Measurements from ENCODE around the gene LAMTOR4. TPM values are rescaled to one million over a fixed set of nuclear protein-coding genes. Genes with fewer than 3 reads are reported as not detected.

The LAMTOR4 gene
- total and polyA plus RNA-seq, 2 of the 13 experiments (the other 11 are each of a cell fraction or from before 2014, with no cell fraction given), result 115 to 118 TPM

DNA sequence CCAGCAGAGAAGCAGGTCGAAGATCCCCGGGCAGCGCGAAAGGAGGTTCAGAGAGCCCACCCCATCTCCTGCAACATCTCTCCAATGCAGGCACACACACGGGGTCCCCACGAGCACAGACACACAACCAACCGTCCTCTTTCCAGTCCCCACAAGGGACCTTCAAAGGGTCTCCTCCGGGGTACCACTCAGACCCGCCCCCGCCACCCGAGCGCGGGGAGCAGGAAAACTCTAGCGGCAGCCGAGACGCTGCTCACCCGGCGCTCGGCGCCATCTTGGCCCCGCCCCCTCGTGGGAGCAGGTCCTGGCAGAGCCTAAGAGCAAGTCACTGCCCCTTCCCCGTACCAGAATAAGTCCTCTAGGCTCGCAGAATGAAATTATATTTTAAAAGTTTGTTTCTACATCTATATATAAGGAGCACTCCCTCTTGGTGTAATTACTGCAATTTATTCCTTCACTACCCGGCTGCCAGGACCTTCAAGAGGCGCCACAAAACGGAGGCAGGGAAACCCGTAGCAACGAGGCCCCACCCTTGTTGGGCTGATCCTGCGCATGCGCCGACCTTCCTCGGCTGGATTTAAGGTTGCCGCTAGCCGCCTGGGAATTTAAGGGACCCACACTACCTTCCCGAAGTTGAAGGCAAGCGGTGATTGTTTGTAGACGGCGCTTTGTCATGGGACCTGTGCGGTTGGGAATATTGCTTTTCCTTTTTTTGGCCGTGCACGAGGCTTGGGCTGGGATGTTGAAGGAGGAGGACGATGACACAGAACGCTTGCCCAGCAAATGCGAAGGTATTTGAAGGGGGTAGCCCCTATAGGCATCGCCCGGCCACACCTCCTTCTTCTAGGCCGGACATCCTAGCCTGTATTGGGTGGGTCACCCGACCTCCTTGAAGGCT lies 29.4 kb upstream of the LAMTOR4 start, which contains the start of the genes CNPY4 and TAF6:
TSS of gene CNPY4 (plus strand) at position 563 of the 898 bp plus-strand sequence. CDS start at position 674, 111 bp downstream.
TSS of gene TAF6 (minus strand) at position 287 of the 898 bp plus-strand sequence. CDS start 5,149 bp downstream, outside the sequence.
- Histone ChIP-seq H3K27ac (ENCODE audit: extremely low read length, insufficient read depth, low read length) (peak within 1 kb of the TSS; percentile 77), H4K20me1 (ENCODE audit: insufficient read depth, low read length) (no peaks in the 10 kb centered on the region), H3K4me1 (ENCODE audit: insufficient read depth, low read length) (peaks cover 37% of the 10 kb centered on the region), H2AFZ (ENCODE audit: low read length) (peak within 1 kb of the TSS; percentile 71), H3K9me3 (ENCODE audit: low read length) (no peaks in the 10 kb centered on the region), H3K36me3 (replicated peaks in 1 of 2; ENCODE audit: control insufficient read depth in 1 of 2, insufficient read depth in 2 of 2, low read length in 2 of 2) (no peaks in the 10 kb centered on the region; a peak in 1 of 5 replicates), H3K4me2 (ENCODE audit: low read depth, low read length) (peak within 1 kb of the TSS; percentile 98), H3K4me3 (replicated peaks in 1 of 3; ENCODE audit: insufficient read depth in 1 of 3, low read depth in 2 of 3, low read length in 3 of 3) (peak within 1 kb of the TSS; percentile 72 to 98 (median 95)), H3K27me3 (ENCODE audit: control insufficient read depth in 1 of 2, insufficient read depth in 2 of 2, low read length in 2 of 2) (no peaks in the 10 kb centered on the region; a peak in 1 of 5 replicates), H3K9ac (ENCODE audit: insufficient read depth, low read depth, low read length) (peak within 1 kb of the TSS; percentile 87), H3K79me2 (ENCODE audit: insufficient read depth, low read length) (peaks cover 8% of the 10 kb centered on the region)
- intact Hi-C loops (cut with micrococcal nuclease; ENCODE audit: unreplicated experiment), result loop anchor here (2.0 kb wide), 1 partner anchor 19 kb away; the partner anchor contains the start of genes AP4M1 and MCM7
- FAIRE-seq (peak; percentile 65), DNase-seq (ENCODE audit: low spot score) (peak; percentile 89), ATAC-seq (peak; percentile 66)
- ChIA-PET CTCF (ENCODE audit: low intra/inter-chr PET ratio, low total read pairs) (no interaction called here), POLR2A (interaction anchor here (2.0 kb wide), 1 partner anchor 18 kb away, joined by 21 read pairs; the partner anchor contains the start of genes AP4M1 and MCM7)
- BruUV-seq (replicated peaks), result no TSS peak
- under 1% methylated on average over 23 of the region's 49 CpGs for WGBS (ENCODE audit: low lambda C conversion rate)
- in situ Hi-C loops (cut with HindIII; ENCODE audit: extremely low pct_ligation_motif_present, low pct_unique_long_range_greater_than_20kb), result no loop called here
- no peak for TF ChIP-seq PRMT3 (CRISPR knock-in tag; IDR thresholded peaks at IDR 0.05; ENCODE audit: borderline replicate concordance, low read depth)
- TF ChIP-seq, protein P1, sequence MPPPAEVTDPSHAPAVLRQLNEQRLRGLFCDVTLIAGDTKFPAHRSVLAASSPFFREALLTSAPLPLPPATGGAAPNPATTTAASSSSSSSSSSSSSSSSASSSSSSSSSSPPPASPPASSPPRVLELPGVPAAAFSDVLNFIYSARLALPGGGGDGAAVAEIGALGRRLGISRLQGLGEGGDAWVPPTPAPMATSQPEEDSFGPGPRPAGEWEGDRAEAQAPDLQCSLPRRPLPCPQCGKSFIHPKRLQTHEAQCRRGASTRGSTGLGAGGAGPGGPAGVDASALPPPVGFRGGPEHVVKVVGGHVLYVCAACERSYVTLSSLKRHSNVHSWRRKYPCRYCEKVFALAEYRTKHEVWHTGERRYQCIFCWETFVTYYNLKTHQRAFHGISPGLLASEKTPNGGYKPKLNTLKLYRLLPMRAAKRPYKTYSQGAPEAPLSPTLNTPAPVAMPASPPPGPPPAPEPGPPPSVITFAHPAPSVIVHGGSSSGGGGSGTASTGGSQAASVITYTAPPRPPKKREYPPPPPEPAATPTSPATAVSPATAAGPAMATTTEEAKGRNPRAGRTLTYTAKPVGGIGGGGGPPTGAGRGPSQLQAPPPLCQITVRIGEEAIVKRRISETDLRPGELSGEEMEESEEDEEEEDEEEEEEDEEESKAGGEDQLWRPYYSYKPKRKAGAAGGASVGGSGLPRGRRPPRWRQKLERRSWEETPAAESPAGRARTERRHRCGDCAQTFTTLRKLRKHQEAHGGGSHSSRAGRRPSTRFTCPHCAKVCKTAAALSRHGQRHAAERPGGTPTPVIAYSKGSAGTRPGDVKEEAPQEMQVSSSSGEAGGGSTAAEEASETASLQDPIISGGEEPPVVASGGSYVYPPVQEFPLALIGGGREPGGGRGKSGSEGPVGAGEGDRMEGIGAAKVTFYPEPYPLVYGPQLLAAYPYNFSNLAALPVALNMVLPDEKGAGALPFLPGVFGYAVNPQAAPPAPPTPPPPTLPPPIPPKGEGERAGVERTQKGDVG (CRISPR knock-in tag; IDR thresholded peaks at IDR 0.05; ENCODE audit: borderline replicate concordance), result no peak
- TF ChIP-seq JUND (CRISPR knock-in tag; IDR thresholded peaks at IDR 0.05), result no peak
- TF ChIP-seq HDAC6 (IDR thresholded peaks at IDR 0.05; ENCODE audit: low read depth, low read length), result no peak
- no peak for TF ChIP-seq ZNF121 (CRISPR knock-in tag; IDR thresholded peaks at IDR 0.05)
- no peak for TF ChIP-seq ZNF124 (CRISPR knock-in tag; IDR thresholded peaks at IDR 0.05)
- peak; percentile 75 for TF ChIP-seq KMT2B (CRISPR knock-in tag; IDR thresholded peaks at IDR 0.05)
- TF ChIP-seq, protein P2, sequence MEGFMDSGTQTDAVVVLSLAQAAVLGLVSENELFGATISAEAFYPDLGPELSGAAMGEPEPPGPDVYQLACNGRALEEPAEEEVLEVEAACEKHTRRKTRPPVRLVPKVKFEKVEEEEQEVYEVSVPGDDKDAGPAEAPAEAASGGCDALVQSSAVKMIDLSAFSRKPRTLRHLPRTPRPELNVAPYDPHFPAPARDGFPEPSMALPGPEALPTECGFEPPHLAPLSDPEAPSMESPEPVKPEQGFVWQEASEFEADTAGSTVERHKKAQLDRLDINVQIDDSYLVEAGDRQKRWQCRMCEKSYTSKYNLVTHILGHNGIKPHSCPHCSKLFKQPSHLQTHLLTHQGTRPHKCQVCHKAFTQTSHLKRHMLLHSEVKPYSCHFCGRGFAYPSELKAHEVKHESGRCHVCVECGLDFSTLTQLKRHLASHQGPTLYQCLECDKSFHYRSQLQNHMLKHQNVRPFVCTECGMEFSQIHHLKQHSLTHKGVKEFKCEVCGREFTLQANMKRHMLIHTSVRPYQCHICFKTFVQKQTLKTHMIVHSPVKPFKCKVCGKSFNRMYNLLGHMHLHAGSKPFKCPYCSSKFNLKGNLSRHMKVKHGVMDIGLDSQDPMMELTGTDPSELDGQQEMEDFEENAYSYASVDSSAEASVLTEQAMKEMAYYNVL (CRISPR knock-in tag; IDR thresholded peaks at IDR 0.05; ENCODE audit: borderline replicate concordance), result no peak
- no peak for TF ChIP-seq ATRX (CRISPR knock-in tag; IDR thresholded peaks at IDR 0.05; ENCODE audit: borderline replicate concordance)
- TF ChIP-seq ZNF441 (CRISPR knock-in tag; IDR thresholded peaks at IDR 0.05; ENCODE audit: borderline replicate concordance), result peak; percentile 100
- TF ChIP-seq TOE1 (CRISPR knock-in tag; IDR thresholded peaks at IDR 0.05), result no peak
- 0 out of 2 replicates have a peak, but pooled peaks have one; percentile 24 for TF ChIP-seq NFE2L2 (IDR thresholded peaks at IDR 0.05; ENCODE audit: low read length)
- no peak for TF ChIP-seq BCL6 (CRISPR knock-in tag; IDR thresholded peaks at IDR 0.05)
- TF ChIP-seq ZNF350 (CRISPR knock-in tag; IDR thresholded peaks at IDR 0.05; ENCODE audit: borderline replicate concordance, low read depth), result no peak
- TF ChIP-seq ZNF143 (CRISPR knock-in tag; IDR thresholded peaks at IDR 0.05), result no peak
- TF ChIP-seq RAD51 (IDR thresholded peaks at IDR 0.05; ENCODE audit: borderline replicate concordance), result no peak
- TF ChIP-seq ADNP (CRISPR knock-in tag; IDR thresholded peaks at IDR 0.05), result no peak
- TF ChIP-seq, protein P3, sequence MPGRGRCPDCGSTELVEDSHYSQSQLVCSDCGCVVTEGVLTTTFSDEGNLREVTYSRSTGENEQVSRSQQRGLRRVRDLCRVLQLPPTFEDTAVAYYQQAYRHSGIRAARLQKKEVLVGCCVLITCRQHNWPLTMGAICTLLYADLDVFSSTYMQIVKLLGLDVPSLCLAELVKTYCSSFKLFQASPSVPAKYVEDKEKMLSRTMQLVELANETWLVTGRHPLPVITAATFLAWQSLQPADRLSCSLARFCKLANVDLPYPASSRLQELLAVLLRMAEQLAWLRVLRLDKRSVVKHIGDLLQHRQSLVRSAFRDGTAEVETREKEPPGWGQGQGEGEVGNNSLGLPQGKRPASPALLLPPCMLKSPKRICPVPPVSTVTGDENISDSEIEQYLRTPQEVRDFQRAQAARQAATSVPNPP (CRISPR knock-in tag; IDR thresholded peaks at IDR 0.05), result no peak
